HG03571 (cell line): ENCODE data around the gene CTNNBL1.

Experiments used
- ATAC-seq: cut with Tn5 transposase; IDR thresholded peaks from one replicate; pipeline ENCODE4 v1.9.1; 2021; ENCODE audit not compliant: unreplicated experiment

Gene CTNNBL1

DNA sequence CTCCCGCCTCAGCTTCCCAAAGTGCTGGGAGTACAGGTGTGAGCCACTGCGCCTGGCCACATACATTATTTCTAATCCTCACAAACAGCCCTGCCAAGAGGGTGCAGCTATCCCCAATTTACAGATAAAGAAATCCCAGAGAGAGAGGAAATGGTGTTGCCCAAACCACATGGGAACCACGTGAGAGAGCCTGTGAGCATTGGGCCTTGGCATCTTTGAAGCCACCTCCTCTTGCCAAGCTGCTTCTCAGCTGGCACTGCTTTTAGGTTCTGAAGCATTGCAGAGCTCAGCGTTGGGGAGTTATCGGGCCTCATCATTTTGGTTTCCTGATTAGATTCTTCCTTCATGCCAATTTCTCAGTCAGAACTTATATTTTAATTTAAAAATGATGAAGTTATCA lies 80.3 kb downstream of the CTNNBL1 start:
- ATAC-seq, result no peak

DNA sequence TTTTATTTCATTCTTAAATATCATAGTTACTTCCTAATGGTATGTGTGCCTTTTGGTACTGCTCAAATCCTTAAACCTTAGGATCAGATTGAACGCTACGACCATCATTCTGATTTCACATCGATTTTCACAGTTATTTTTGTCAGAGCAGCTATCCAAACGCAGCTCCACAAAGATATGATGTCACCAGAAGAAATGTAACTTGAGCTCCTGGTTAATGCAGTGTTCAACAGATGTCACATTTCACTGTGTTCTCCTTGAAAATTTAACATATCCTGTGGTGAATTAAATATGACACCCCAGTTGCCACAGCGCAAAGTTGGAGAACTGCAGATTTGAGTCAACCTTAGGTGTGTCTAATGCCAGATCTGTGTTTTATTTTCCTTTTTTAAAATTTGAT lies 81.4 kb downstream of the CTNNBL1 start:
- ATAC-seq, result no peak

GRCh38 chr20:37776049-37776448 lies 82.2 kb downstream of the CTNNBL1 start:
- ATAC-seq, result no peak

- ATAC-seq, result no peak
Observed at GRCh38 chr20:37776526-37776925, 82.7 kb downstream of the CTNNBL1 start.

DNA sequence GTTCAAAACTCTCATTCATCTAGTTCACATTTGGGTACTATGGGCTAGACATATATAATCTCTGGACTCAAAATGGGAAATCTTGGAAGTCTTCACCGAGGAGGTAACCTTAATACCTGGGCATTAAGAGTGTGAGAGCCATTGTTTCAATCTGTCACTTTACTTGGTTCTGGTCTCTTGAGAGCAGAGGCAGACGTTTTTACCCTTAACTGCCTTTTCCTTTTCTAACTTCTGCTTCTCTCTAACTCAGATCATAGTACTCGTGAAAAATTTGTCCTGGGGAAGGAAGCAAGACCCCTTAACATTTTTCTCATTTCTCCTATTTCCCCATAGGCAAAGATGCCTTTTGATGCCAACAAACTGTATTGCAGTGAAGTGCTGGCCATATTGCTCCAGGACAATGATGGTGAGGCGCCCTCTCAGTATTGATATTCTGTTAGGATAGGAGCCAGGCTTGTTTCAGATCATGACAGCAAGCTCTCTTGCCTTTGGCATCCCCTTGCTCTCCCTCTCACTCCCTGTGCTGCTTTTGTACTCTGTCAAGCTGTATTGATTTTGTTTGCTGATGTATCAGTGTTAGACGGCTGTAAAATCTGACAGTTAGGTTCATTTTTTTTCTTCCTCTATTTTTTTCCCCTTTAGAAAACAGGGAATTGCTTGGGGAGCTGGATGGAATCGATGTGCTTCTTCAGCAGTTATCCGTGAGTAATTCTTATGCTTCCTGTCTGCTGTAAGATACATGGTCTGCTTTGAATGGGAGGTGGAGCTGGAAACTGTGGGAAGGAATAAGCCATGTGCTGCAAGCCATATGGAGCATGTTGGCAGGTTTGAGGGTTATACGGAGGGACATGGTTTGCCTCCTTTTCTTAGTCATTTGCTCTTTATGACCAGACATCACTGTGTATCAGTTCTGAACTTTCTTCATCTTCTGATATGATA lies 83.5 kb downstream of the CTNNBL1 start:
- ATAC-seq, result no peak

GRCh38 chr20:37777988-37778659 lies 84.3 kb downstream of the CTNNBL1 start:
- ATAC-seq, result no peak

DNA sequence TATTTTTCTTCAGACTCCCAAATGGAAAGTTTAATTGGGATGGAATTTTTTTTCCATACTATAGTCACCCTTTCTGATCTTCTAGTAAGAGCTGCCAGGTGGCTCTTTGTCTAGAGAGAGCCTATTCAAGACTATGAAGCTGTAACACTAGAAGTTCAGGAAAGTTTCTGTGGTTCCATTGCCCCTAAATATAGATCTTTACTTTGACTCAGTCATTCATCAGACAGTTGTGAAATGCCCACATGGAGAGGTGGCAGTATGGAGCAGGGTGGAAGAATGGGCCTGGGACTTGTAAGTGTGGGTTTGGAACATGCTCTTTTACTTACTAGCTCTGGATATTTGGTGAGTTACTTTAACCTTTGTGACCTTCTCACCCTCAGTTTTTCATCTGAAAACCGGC lies 87.8 kb downstream of the CTNNBL1 start:
- no peak for ATAC-seq

GRCh38 chr20:37786043-37786442 lies 92.2 kb downstream of the CTNNBL1 start:
- ATAC-seq, result no peak

DNA sequence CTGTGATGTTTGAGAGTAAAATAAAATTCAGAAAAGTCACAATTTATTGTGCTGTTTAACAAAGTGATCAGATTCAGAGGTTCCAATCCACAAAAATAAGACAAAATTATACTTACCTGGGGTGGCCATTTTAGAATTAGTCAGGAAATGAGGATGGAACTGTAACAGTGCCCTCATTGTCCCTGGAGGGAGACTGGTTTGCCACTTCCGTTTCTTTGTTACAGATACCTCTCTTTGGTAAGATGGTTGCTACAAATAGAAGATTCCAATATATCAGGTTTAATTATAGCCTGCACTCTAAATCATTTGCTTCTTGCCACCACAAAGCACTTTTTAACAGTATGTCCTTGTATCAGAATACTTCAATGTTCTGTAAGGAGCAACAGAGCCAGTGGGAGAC lies 95.6 kb downstream of the CTNNBL1 start:
- no peak for ATAC-seq

DNA sequence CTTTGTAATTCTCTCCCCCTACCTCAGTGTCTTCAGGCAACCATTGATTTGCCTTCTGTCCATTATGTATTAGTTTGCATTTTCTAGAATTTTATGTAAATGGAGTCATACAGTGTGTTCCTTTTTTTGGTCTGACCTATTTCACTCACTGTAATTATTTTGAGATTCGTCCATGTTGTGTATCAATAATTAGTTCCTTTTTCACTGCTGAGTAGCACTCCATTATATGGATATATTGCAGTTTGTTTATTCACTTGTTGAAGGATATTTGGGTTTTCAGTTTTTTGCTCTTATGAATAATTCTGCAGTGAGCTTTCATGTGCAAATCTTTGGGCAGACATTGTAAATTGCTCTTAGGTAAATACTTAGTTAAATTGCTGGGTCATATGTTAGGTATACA lies 97.1 kb downstream of the CTNNBL1 start:
- ATAC-seq, result no peak

- no peak for ATAC-seq
Observed at GRCh38 chr20:37796121-37796520, 102.3 kb downstream of the CTNNBL1 start.

DNA sequence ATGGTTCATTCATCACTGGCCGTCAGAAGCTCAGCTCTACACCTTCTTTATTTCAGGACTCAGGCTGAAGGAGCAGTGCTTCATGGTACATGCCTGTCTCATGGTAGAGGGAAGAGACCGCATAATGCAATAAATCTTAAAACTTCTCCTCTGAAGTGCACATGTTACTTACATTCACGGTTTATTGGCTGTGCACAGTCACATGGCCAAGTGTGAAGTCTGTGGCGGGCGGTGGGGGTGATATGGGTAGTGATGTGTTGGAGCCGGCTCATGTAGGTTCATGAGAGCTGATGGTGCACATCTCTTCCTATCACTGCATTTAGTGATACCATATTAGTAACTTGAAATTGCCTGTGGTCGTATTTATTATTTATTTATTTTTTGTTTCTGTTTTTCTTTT lies 102.9 kb downstream of the CTNNBL1 start:
- ATAC-seq, result no peak

DNA sequence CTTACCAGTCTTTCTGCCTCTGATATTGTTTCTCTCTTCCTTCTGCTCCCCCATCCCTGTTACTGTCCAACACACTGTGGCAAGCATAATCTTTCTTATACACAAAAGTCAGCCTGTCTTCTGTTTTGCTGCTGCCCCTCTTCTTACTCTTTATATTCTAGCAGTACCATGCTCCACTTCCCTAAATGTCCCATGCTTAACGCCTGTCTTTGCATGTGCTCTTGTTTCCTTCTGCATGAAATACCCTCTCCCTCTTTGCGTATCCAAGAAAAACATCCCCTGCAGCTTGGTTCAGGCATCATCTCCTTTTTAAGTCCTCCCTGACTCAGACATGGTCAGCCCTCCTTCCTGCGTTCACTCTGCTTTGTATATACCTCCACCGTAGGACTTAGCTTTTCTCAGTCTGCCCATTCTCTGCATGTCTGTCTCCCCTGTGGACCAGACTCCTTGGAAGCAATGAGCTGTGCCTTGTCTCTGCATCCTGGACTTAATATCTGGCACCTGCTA lies 103.9 kb downstream of the CTNNBL1 start:
- no peak for ATAC-seq

DNA sequence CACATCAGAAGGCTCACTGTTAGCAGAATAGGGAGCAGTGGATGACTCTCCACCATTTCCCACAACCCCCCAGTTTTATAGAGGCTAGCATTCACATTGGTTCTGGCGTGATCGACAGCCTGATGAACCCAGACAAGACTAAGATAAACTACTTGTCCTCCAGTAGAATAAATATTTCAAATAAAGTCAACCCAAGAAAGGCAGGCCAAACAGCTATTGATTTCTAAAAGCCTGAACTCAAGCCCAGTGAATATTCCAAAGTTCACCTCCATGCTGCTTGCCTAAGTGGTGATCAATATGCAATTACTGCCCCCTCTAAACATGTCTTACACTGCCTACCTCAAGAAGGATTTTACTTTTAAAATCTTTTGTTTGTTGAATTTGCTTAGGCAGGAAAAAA lies 104.5 kb downstream of the CTNNBL1 start:
- no peak for ATAC-seq

DNA sequence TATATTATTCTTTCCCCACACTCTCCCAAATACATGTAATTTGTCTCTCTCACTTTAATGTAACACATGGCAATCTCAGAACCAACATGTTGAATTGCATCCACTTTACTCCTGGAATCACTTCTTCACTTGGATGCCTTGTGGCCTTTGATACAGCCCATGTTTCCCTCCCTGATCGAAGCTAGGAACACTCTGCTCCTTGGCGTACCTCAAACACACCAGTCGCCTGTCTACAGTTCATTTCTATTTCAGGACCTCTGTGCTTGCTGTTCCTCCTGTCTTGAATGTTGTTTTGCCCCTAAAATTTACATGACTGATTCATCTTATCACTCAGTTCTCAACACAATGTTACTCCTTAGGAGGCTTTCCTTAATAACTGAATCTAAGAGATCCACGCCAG lies 106.8 kb downstream of the CTNNBL1 start:
- no peak for ATAC-seq

- no peak for ATAC-seq
Observed at GRCh38 chr20:37801921-37802320, 108.1 kb downstream of the CTNNBL1 start.

DNA sequence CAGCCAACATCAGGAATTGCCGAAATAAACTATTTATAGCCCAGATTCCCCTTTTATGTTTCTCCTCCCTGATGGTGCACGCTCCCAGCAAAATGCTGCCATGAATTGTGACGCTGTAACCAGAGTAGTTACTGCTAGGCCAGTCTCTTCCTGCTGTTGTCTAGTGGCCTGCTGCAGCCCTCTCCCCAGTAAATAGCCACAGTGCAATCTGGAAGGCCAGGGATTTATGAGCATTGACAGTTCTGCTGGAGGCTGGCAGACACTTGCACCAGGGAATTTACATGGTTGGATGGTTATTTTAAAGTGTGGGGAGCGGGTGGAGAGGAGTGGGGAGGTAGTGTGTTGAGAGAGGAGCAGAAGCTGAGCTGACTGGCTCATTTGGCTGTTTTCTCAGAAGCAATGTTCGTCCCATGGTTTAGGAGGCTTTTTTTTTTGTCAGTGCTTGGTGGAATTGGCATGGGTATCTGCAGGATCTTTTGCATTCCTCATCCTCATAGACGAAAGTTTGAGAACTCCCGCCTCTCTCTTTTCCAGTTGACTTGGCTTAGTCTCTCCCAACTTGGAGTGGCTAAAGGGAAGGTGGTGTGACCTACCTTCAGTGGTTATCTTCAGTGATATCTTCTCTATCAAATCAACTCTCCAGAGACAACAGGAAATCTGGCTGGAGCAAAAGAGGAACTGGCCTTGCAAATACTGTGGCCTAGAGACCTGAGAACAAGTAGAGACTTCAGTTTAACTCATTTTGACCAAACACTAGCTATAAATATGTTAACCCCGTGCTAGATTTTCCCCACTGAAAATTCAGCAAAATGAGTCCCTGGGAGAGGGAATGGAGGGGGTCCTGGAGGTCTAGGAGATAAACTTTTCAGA lies 109.8 kb downstream of the CTNNBL1 start:
- ATAC-seq, result peak; percentile 55

- ATAC-seq, result peak; percentile 60
Observed at GRCh38 chr20:37804584-37805566, 111.0 kb downstream of the CTNNBL1 start.

GRCh38 chr20:37807471-37808232 lies 113.8 kb downstream of the CTNNBL1 start:
- ATAC-seq, result no peak
